GM12874 (cell line): Measurements from ENCODE around the gene WDFY2.

Experiments used
- CTCF ChIP-seq: IDR thresholded peaks from 2 replicates; pipeline ENCODE4 v1.5.1; 2011; ENCODE audit warnings: low read depth, mild to moderate bottlenecking, control low read depth, low read length, moderate library complexity; ENCODE audit not compliant: insufficient read depth

Gene WDFY2

GRCh38 chr13:51783428-51784094, 199.3 kb downstream of the WDFY2 start:
- no peak for TF ChIP-seq CTCF

DNA sequence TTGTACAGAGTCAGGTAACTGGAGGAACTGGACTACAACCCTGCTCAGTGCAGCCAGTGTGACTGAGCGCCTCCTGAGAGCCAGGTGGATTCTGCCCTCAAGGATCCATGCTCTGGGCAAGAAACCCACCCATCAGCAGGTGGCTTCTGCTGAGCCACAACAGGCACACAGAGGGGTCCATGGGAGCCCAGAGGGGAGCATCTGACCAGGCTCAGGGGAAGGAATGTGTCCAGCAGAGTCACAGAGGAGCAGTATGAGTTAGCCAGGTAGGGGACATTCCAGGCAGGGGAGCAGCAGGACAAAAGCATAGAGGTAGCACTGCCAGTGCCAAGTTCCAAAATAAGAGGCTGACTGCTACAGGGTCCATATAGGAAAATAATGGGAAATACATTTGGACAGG, 199.8 kb downstream of the WDFY2 start:
- no peak for TF ChIP-seq CTCF

DNA sequence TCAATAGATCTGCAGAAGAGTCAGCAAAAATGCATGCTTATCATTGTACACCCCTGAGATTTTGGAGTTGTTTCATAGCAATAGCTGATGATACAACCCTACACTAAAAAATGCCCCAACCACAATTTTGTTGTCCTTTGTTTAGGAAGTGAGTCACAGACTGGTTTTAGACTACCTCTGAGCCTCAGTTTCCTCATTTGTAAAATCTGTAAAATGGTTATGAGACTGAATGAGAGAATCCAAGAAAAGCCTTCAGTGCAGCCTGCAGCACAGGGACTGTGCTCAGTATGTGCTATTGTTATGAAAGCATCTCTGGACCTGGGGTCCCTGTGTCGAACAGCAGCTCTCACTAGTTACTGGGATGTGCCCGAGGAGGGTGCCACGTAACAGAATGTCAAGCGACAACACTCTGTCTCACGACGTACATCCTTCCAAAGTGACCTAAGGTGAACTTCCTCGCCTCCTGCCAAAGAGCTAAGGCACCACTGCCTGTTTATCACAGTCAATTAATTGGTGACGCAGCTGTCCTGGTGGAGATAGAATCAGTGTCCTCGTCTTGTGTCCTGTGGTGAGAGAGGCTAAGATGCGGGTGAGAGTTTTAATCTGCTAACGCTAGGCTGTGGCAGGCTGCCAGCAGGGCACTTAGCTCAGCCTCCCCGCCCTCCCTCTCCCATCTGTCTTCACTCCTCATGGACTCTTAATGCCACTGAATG, 201.6 kb downstream of the WDFY2 start:
- TF ChIP-seq CTCF: no peak

- TF ChIP-seq CTCF: no peak
Measured at GRCh38 chr13:51786425-51787265, 202.4 kb downstream of the WDFY2 start.

GRCh38 chr13:51793570-51794271, 209.5 kb downstream of the WDFY2 start:
- TF ChIP-seq CTCF: no peak

- TF ChIP-seq CTCF: no peak
Measured at GRCh38 chr13:51794964-51795363, 210.7 kb downstream of the WDFY2 start.

DNA sequence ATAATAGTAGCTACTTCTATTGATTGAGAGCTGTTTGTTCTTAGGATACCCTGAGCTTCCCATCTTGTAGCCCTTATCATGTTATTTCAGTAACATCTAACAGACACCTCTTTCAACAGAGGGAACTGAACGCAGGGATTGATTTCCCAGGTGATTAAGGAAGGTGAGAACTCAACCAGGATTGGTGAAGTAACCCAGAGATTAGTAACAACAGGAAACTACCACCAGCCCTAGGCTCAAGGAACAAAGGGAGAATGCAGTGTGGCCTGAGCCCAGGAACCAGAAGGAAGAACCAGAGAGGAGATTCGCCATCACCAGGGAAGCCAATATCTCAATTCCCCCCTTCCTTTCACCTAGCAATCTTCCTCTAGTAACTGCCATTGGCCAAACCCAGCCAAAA, 211.2 kb downstream of the WDFY2 start:
- no peak for TF ChIP-seq CTCF
